H1 (cell line): ENCODE measurements around the gene OR4Q2. TPM values are rescaled to one million over a fixed set of nuclear protein-coding genes. Genes with fewer than 3 reads are reported as not detected.

Source experiments
- CTCF ChIA-PET: fragments of 300-600 bp; sonication (Branson Sonifier 250); formaldehyde crosslinking; loops from one replicate; lab custom pipeline; 2021; ENCODE audit not compliant: partially characterized antibody; lab: Charles Lee
- POLR2A ChIA-PET: fragments of 300-600 bp; sonication (Branson Sonifier 250); formaldehyde crosslinking; loops from one replicate; lab custom pipeline; 2021; ENCODE audit warnings: inconsistent platforms; ENCODE audit not compliant: partially characterized antibody; lab: Charles Lee
- DNase-seq, 2 experiments: peaks; one replicate each; pipeline versions ENCODE4 v3.0.0 to v3.0.0-alpha.2; 2010 to 2022; ENCODE audit warnings: low spot score in 2 of 2, low read depth in 1 of 2, mixed read lengths in 1 of 2
- FAIRE-seq: peaks from 2 replicates; lab custom pipeline; 2011; peaks lifted over from hg19 to GRCh38; lab: Jason Lieb, UNC
- H2AFZ ChIP-seq: 2 replicates; pipeline ENCODE4 v1.8.1; 2012; ENCODE audit warnings: low read length, inconsistent platforms
- H2AK5ac ChIP-seq: 2 replicates; pipeline ENCODE4 v1.6.1; 2013; ENCODE audit warnings: low read depth, low read length
- H2BK120ac ChIP-seq: replicated peaks from 2 replicates; pipeline ENCODE3; 2013; ENCODE audit warnings: low read depth, low read length, inconsistent platforms
- H2BK12ac ChIP-seq: 2 replicates; pipeline ENCODE4 v1.6.1; 2013; ENCODE audit warnings: low read depth, low read length
- H2BK15ac ChIP-seq: 2 replicates; pipeline ENCODE4 v1.6.1; 2013; ENCODE audit warnings: low read length
- H2BK20ac ChIP-seq: 2 replicates; pipeline ENCODE4 v1.6.1; 2013; ENCODE audit warnings: low read length
- H2BK5ac ChIP-seq: 2 replicates; pipeline ENCODE4 v1.6.1; 2013; ENCODE audit warnings: low read depth, low read length
- H3K14ac ChIP-seq: 2 replicates; pipeline ENCODE4 v1.6.1; 2013; ENCODE audit warnings: inconsistent platforms; ENCODE audit not compliant: insufficient read length
- H3K18ac ChIP-seq: 2 replicates; pipeline ENCODE4 v1.6.1; 2013; ENCODE audit warnings: low read length; ENCODE audit errors: extremely low read depth
- H3K23ac ChIP-seq: 2 replicates; pipeline ENCODE4 v1.6.1; 2013; ENCODE audit warnings: inconsistent platforms; ENCODE audit not compliant: insufficient read length
- H3K23me2 ChIP-seq: 2 replicates; pipeline ENCODE4 v1.6.1; 2013; ENCODE audit warnings: low read depth, low read length
- H3K27ac ChIP-seq: 2 replicates; pipeline ENCODE4 v1.6.1; 2011; ENCODE audit warnings: low read depth, low read length, inconsistent platforms
- H3K27me3 ChIP-seq, 4 experiments: replicated peaks in 1 of 4; 1 replicate in 1 of 4; 2 replicates in 3 of 4; pipeline versions ENCODE4 v1.6.1 to v1.8.1; 2011 to 2013; ENCODE audit warnings: low read length in 3 of 4, mild to moderate bottlenecking in 3 of 4, inconsistent platforms in 2 of 4, mixed read lengths in 2 of 4, moderate library complexity in 1 of 4; ENCODE audit not compliant: control insufficient read depth in 3 of 4, insufficient read depth in 3 of 4; ENCODE audit errors: extremely low read depth in 1 of 4
- H3K36me3 ChIP-seq, 4 experiments: 2 replicates each; pipeline versions ENCODE4 v1.6.1 to v1.8.1; 2011 to 2013; ENCODE audit warnings: mild to moderate bottlenecking in 4 of 4, low read length in 3 of 4, moderate library complexity in 2 of 4, control low read depth in 1 of 4, inconsistent platforms in 1 of 4; ENCODE audit not compliant: insufficient read depth in 4 of 4, control insufficient read depth in 2 of 4
- H3K4ac ChIP-seq: replicated peaks from 2 replicates; pipeline ENCODE3; 2013; ENCODE audit warnings: low read length, low read depth, mixed read lengths, inconsistent platforms; ENCODE audit not compliant: insufficient read length
- H3K4me1 ChIP-seq, 4 experiments: replicated peaks in 1 of 4; 1 replicate in 1 of 4; 2 replicates in 3 of 4; pipeline versions ENCODE4 v1.6.1 to v1.8.1; 2011 to 2013; ENCODE audit warnings: low read length in 3 of 4, inconsistent platforms in 2 of 4, mixed read lengths in 1 of 4; ENCODE audit not compliant: insufficient read depth in 4 of 4, control insufficient read depth in 3 of 4
- H3K4me2 ChIP-seq, 2 experiments: 2 replicates each; pipeline versions ENCODE4 v1.6.1 to v1.8.1; 2011 to 2013; ENCODE audit warnings: low read depth in 2 of 2, low read length in 2 of 2, control low read depth in 1 of 2, inconsistent platforms in 1 of 2, mild to moderate bottlenecking in 1 of 2; ENCODE audit not compliant: insufficient read depth in 1 of 2
- H3K4me3 ChIP-seq, 4 experiments: fragments of 200-600, 300-600 bp in 1 of 4; sonication (generic), shearing (Covaris generic), sonication (Bioruptor Twin) in 1 of 4; 2 replicates each; pipeline versions ENCODE4 v1.5.1 to v1.8.1; 2011 to 2016; ENCODE audit warnings: low read length in 4 of 4, low read depth in 3 of 4, control low read depth in 2 of 4, inconsistent platforms in 2 of 4, mild to moderate bottlenecking in 2 of 4, mixed read lengths in 1 of 4, moderate library complexity in 1 of 4; ENCODE audit not compliant: insufficient read depth in 2 of 4; ENCODE audit errors: extremely low read depth in 1 of 4
- H3K56ac ChIP-seq: replicated peaks from 2 replicates; pipeline ENCODE3; 2013; ENCODE audit warnings: low read depth, mild to moderate bottlenecking, mixed read lengths, low read length, inconsistent platforms; ENCODE audit not compliant: insufficient read length
- H3K79me1 ChIP-seq: 2 replicates; pipeline ENCODE4 v1.6.1; 2013; ENCODE audit warnings: low read depth, low read length, control low read depth
- H3K79me2 ChIP-seq, 2 experiments: 2 replicates each; pipeline versions ENCODE4 v1.6.1 to v1.8.1; 2012 to 2013; ENCODE audit warnings: low read length in 2 of 2, mild to moderate bottlenecking in 2 of 2, inconsistent platforms in 1 of 2; ENCODE audit not compliant: insufficient read depth in 2 of 2, control insufficient read depth in 1 of 2
- H3K9ac ChIP-seq, 4 experiments: replicated peaks in 1 of 4; 1 replicate in 1 of 4; 2 replicates in 3 of 4; pipeline versions ENCODE4 v1.6.1 to v1.8.1; 2011 to 2013; ENCODE audit warnings: low read depth in 3 of 4, low read length in 3 of 4, control low read depth in 2 of 4, mild to moderate bottlenecking in 2 of 4, moderate library complexity in 2 of 4, inconsistent platforms in 1 of 4; ENCODE audit errors: extremely low read depth in 1 of 4
- H3K9me3 ChIP-seq, 2 experiments: 2 replicates each; pipeline versions ENCODE4 v1.6.1 to v1.8.1; 2012 to 2013; ENCODE audit warnings: mild to moderate bottlenecking in 2 of 2, moderate library complexity in 2 of 2, control low read depth in 1 of 2, inconsistent platforms in 1 of 2, low read depth in 1 of 2, low read length in 1 of 2, mixed read lengths in 1 of 2; ENCODE audit not compliant: insufficient read depth in 2 of 2
- H4K20me1 ChIP-seq, 2 experiments: replicated peaks in 1 of 2; 2 replicates each; pipeline versions ENCODE3 to v1.8.1; 2011 to 2013; ENCODE audit warnings: inconsistent platforms in 2 of 2, low read length in 2 of 2, mild to moderate bottlenecking in 1 of 2; ENCODE audit not compliant: insufficient read depth in 2 of 2, control insufficient read depth in 1 of 2
- H4K5ac ChIP-seq: 2 replicates; pipeline ENCODE4 v1.6.1; 2013; ENCODE audit warnings: low read length, low read depth, mixed read lengths, inconsistent platforms; ENCODE audit not compliant: insufficient read length
- H4K8ac ChIP-seq: 2 replicates; pipeline ENCODE4 v1.8.0; 2013; ENCODE audit warnings: mild to moderate bottlenecking, moderate library complexity, low read length, inconsistent platforms; ENCODE audit not compliant: insufficient read depth; ENCODE audit errors: extremely low read depth
- H4K91ac ChIP-seq: replicated peaks from 2 replicates; pipeline ENCODE3; 2013; ENCODE audit warnings: low read length, mixed read lengths, inconsistent platforms; ENCODE audit not compliant: insufficient read length
- ASH2L ChIP-seq: fragments of 200-600, 300-600 bp; sonication (generic); IDR thresholded peaks from one replicate; pipeline ENCODE4 v1.7.1; 2017; ENCODE audit warnings: low read length
- CBX5 ChIP-seq: fragments of 300-800, 300-1000 bp; sonication (generic); IDR thresholded peaks from 2 replicates; pipeline ENCODE4 v1.7.1; 2016; ENCODE audit warnings: antibody characterized with exemption, low read length, low read depth
- CEBPB ChIP-seq: IDR thresholded peaks from 2 replicates; pipeline ENCODE4 v1.6.1; 2012; ENCODE audit warnings: low read depth, low read length
- CREB1 ChIP-seq: IDR thresholded peaks from 2 replicates; pipeline ENCODE4 v1.6.1; 2012; ENCODE audit warnings: inconsistent platforms
- EZH2 ChIP-seq: fragments of 200-600 bp; sonication (generic); IDR thresholded peaks from 2 replicates; pipeline ENCODE4 v1.7.1; 2012; ENCODE audit warnings: low read depth, mild to moderate bottlenecking, moderate library complexity, low read length, inconsistent platforms; ENCODE audit not compliant: severe bottlenecking
- JUND ChIP-seq: IDR thresholded peaks from 2 replicates; pipeline ENCODE4 v1.6.1; 2011; ENCODE audit warnings: mild to moderate bottlenecking, improper control_type of control experiment, low read length
- KDM5A ChIP-seq: fragments of 200-600 bp; IDR thresholded peaks from 2 replicates; pipeline ENCODE4 v1.7.1; 2012; ENCODE audit warnings: mild to moderate bottlenecking, low read length, inconsistent platforms, mixed read lengths
- POU5F1 ChIP-seq: IDR thresholded peaks from 2 replicates; pipeline ENCODE4 v1.6.1; 2011; ENCODE audit warnings: low read depth, mild to moderate bottlenecking, low read length, moderate library complexity
- SIX5 ChIP-seq: IDR thresholded peaks from 2 replicates; pipeline ENCODE4 v1.6.1; 2011; ENCODE audit warnings: mild to moderate bottlenecking, low read depth, low read length
- SUZ12 ChIP-seq: fragments of 200-600 bp; sonication (generic); IDR thresholded peaks from 2 replicates; pipeline ENCODE4 v1.6.1; 2012; ENCODE audit warnings: mild to moderate bottlenecking, inconsistent platforms, low read length, moderate library complexity, mixed read lengths
- TBP ChIP-seq: IDR thresholded peaks from 2 replicates; pipeline ENCODE4 v1.6.1; 2011; ENCODE audit warnings: low read depth, low read length, improper control_type of control experiment
- TCF12 ChIP-seq: IDR thresholded peaks from 2 replicates; pipeline ENCODE4 v1.6.1; 2011; ENCODE audit warnings: low read depth, mild to moderate bottlenecking, low read length
- WGBS, 2 experiments: shearing (Covaris generic) in 1 of 2; methylation state at CpG; one replicate each; pipeline versions ENCODE4 v1.1.6 to v1.1.7; 2013 to 2015; ENCODE audit warnings: low lambda C conversion rate in 2 of 2, mixed read lengths in 2 of 2, inconsistent platforms in 1 of 2, low coverage in 1 of 2, missing lambda C conversion rate in 1 of 2; ENCODE audit not compliant: insufficient replicate concordance in 2 of 2, insufficient coverage in 1 of 2, insufficient read length in 1 of 2; ENCODE audit errors: extremely low coverage in 1 of 2, missing lambda C conversion rate in 1 of 2; 5-methylcytosine and 5-hydroxymethylcytosine counted together
- polyA plus RNA-seq, 7 experiments: library from polyadenylated mRNA; depleted of rRNA in 3 of 7; stranded (reverse) in 5 of 7; unstranded in 2 of 7; fragments of >200 nt in 5 of 7; fragments of 200-250 nt in 2 of 7; gene quantifications; 1 replicate in 5 of 7; 2 replicates in 1 of 7; 4 replicates in 1 of 7; pipeline versions ENCODE4 v1.2.1 to v1.2.3, GENCODE V29; 2011 to 2013; ENCODE audit warnings: missing spikeins in 2 of 7, mixed read lengths in 2 of 7
- total RNA-seq: library from RNA; stranded (reverse); fragmentation: NEBNext Ultra II Directional; extraction: Animal tissue kit (Norgen Biotek cat#: 25700); gene quantifications from 2 replicates; pipeline ENCODE4 v1.2.1, GENCODE V29; 2021
- TF ChIP-seq, protein P1 (sequence below): IDR thresholded peaks from 2 replicates; pipeline ENCODE4 v1.6.1; 2012; ENCODE audit warnings: low read length, inconsistent platforms
- TF ChIP-seq, protein P2 (sequence below): IDR thresholded peaks from 2 replicates; pipeline ENCODE4 v1.6.1; 2012; ENCODE audit warnings: inconsistent platforms

OR4Q2 gene
- total and polyA plus RNA-seq, 2 of the 8 experiments (the other 6 are each of a cell fraction or from before 2014, with no cell fraction given), result not detected

DNA sequence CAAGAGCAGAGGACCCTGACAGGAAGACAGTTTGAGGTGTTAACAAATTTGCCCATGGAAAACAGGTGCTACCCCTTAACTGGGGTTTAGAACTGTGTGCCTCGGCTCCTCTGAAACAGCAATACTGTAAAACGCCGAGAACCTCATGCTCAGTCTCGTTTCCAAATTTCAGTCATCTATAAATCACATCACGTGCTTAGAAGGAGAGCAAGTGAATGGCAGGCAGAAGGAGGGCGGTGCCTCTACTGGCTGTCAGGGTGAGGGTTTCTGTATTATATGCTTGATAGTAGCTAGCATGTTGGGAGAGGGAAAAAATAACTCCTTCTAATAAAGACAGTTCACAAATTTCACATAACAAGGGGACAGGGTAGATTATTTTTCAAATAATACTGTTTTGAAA, 29.1 kb downstream of the OR4Q2 start:
- H4K8ac ChIP-seq, result no peak overlapping the region
- H3K4me1 ChIP-seq, result no peaks in the 10 kb centered on the region
- DNase-seq (no peak), FAIRE-seq (no peak)
- no peak overlapping the region for H3K4me3 ChIP-seq
- H2BK120ac ChIP-seq, result no peak overlapping the region
- H3K23me2 ChIP-seq, result no peaks in the 10 kb centered on the region
- H2BK5ac ChIP-seq, result no peak overlapping the region
- peaks cover 62 to 67% of the 10 kb centered on the region in 2 experiments for H3K9me3 ChIP-seq
- no peaks in the 10 kb centered on the region for H4K20me1 ChIP-seq
- H2BK20ac ChIP-seq, result no peak overlapping the region
- ChIA-PET CTCF (no interaction called here), POLR2A (no interaction called here)
- H3K23ac ChIP-seq, result no peak overlapping the region
- no peak overlapping the region for H2BK12ac ChIP-seq
- no peak overlapping the region for H3K14ac ChIP-seq
- H3K56ac ChIP-seq, result no peak overlapping the region
- H2BK15ac ChIP-seq, result no peak overlapping the region
- no peaks in the 10 kb centered on the region for H3K79me1 ChIP-seq
- H3K4ac ChIP-seq, result no peak overlapping the region
- no peak overlapping the region for H4K5ac ChIP-seq
- H2AK5ac ChIP-seq, result no peak overlapping the region
- no peak overlapping the region for H3K18ac ChIP-seq
- H3K79me2 ChIP-seq, result no peaks in the 10 kb centered on the region
- H3K27me3 ChIP-seq, result no peaks in the 10 kb centered on the region
- no peak overlapping the region for H3K27ac ChIP-seq
- no peak overlapping the region for H4K91ac ChIP-seq
- H3K9ac ChIP-seq, result no peak overlapping the region
- H2AFZ ChIP-seq, result no peak overlapping the region
- WGBS, 2 experiments, result 72% methylated on average over 6 of the region's 6 CpGs; no CpG with 5 or more reads in 1 of the 2 experiments
- H3K36me3 ChIP-seq, result no peaks in the 10 kb centered on the region; a peak in 1 of 8 replicates
- H3K4me2 ChIP-seq, result no peak overlapping the region
- TF ChIP-seq EZH2, result no peak
- no peak for TF ChIP-seq SUZ12
- no peak for TF ChIP-seq ASH2L
- TF ChIP-seq CEBPB, result no peak
- TF ChIP-seq KDM5A, result no peak
- TF ChIP-seq JUND, result no peak
- TF ChIP-seq, protein P1, sequence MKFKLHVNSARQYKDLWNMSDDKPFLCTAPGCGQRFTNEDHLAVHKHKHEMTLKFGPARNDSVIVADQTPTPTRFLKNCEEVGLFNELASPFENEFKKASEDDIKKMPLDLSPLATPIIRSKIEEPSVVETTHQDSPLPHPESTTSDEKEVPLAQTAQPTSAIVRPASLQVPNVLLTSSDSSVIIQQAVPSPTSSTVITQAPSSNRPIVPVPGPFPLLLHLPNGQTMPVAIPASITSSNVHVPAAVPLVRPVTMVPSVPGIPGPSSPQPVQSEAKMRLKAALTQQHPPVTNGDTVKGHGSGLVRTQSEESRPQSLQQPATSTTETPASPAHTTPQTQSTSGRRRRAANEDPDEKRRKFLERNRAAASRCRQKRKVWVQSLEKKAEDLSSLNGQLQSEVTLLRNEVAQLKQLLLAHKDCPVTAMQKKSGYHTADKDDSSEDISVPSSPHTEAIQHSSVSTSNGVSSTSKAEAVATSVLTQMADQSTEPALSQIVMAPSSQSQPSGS, result no peak
- no peak for TF ChIP-seq CREB1
- no peak for TF ChIP-seq POU5F1
- no peak for TF ChIP-seq SIX5
- no peak for TF ChIP-seq CBX5
- TF ChIP-seq TCF12, result no peak
- TF ChIP-seq TBP, result no peak
- TF ChIP-seq, protein P2, sequence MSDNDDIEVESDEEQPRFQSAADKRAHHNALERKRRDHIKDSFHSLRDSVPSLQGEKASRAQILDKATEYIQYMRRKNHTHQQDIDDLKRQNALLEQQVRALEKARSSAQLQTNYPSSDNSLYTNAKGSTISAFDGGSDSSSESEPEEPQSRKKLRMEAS, result no peak
